ENCODE measurements around the gene NDUFAF5. TPM values are rescaled to one million over a fixed set of nuclear protein-coding genes. Genes with fewer than 3 reads are reported as not detected.

The NDUFAF5 gene
- total and polyA plus RNA-seq, 7 donors = 17.4 to 28.2 (median 19.3) TPM

- WGBS, 2 donors = 87 to 89% methylated on average over 3 of the region's 3 CpGs
- DNase-seq = no peak
- Histone ChIP-seq H3K4me3 (no peak overlapping the region), H3K27me3 (no peaks in the 10 kb centered on the region), H3K27ac (peak overlapping the region in 3 of 4 donors; percentile 4 to 73 (median 19)), H3K36me3 (peaks cover 0 to 14% (median 3%) of the 10 kb centered on the region in 4 donors), H3K4me1 (peaks cover 0 to 32% (median 20%) of the 10 kb centered on the region in 4 donors), H3K9me3 (peaks cover 0 to 2% (median 0%) of the 10 kb centered on the region in 4 donors)
- intact Hi-C loops (cut with DNase I) = loop anchor here (10.0 kb wide), 1 partner anchor 415 kb away; no protein-coding TSS in a partner anchor
- TF ChIP-seq EP300 (IDR thresholded peaks at IDR 0.05) (no peak), CTCF (IDR thresholded peaks at IDR 0.05) (no peak), POLR2AphosphoS5 (IDR thresholded peaks at IDR 0.05) (no peak)
Observed at GRCh38 chr20:13739731-13740649, 44.8 kb upstream of the NDUFAF5 start.

- H3K27ac ChIP-seq = no peak overlapping the region
- intact Hi-C loops (cut with DNase I) = no loop called here
- H3K4me3 ChIP-seq = no peak overlapping the region
- peaks cover 0 to 14% (median 3%) of the 10 kb centered on the region in 4 donors for H3K36me3 ChIP-seq
- WGBS, 2 donors = 84 to 92% methylated on average over 6 of the region's 6 CpGs
- peaks cover 0 to 2% (median 0%) of the 10 kb centered on the region in 4 donors for H3K9me3 ChIP-seq
- H3K27me3 ChIP-seq = no peaks in the 10 kb centered on the region
- TF ChIP-seq CTCF (IDR thresholded peaks at IDR 0.05) (no peak), EP300 (IDR thresholded peaks at IDR 0.05) (no peak)
- no peak for DNase-seq
- H3K4me1 ChIP-seq = peaks cover 0 to 21% (median 11%) of the 10 kb centered on the region in 4 donors
Observed at GRCh38 chr20:13741879-13742278, 42.9 kb upstream of the NDUFAF5 start.

GRCh38 chr20:13744352-13744751 is 40.5 kb upstream of the NDUFAF5 start:
- Histone ChIP-seq H3K4me3 (no peak overlapping the region), H3K4me1 (no peaks in the 10 kb centered on the region), H3K27me3 (no peaks in the 10 kb centered on the region), H3K27ac (no peak overlapping the region), H3K9me3 (peaks cover 0 to 2% (median 0%) of the 10 kb centered on the region in 4 donors), H3K36me3 (peaks cover 0 to 14% (median 3%) of the 10 kb centered on the region in 4 donors)
- 78 to 86% methylated on average over 1 of the region's 1 CpG for WGBS, 2 donors
- TF ChIP-seq EP300 (IDR thresholded peaks at IDR 0.05) (no peak), POLR2AphosphoS5 (IDR thresholded peaks at IDR 0.05) (no peak), CTCF (IDR thresholded peaks at IDR 0.05) (no peak), POLR2A (IDR thresholded peaks at IDR 0.05) (no peak)
- no peak for DNase-seq
- intact Hi-C loops (cut with DNase I) = no loop called here

GRCh38 chr20:13745784-13746183 is 39.0 kb upstream of the NDUFAF5 start:
- Histone ChIP-seq H3K27me3 (no peaks in the 10 kb centered on the region), H3K36me3 (peaks cover 0 to 18% (median 3%) of the 10 kb centered on the region in 4 donors), H3K4me3 (no peak overlapping the region), H3K27ac (no peak overlapping the region), H3K9me3 (no peaks in the 10 kb centered on the region), H3K4me1 (no peaks in the 10 kb centered on the region)
- WGBS, 2 donors = 73 to 100% methylated on average over 2 of the region's 2 CpGs
- TF ChIP-seq EP300 (IDR thresholded peaks at IDR 0.05) = no peak
- TF ChIP-seq POLR2AphosphoS5 (IDR thresholded peaks at IDR 0.05) = no peak
- no peak for TF ChIP-seq CTCF (IDR thresholded peaks at IDR 0.05)
- TF ChIP-seq POLR2A (IDR thresholded peaks at IDR 0.05) = no peak
- intact Hi-C loops (cut with DNase I) = no loop called here
- no peak for DNase-seq
